Gastrocnemius medialis (tissue), 4 donors: Measurements from ENCODE around the gene KRT85. TPM values are rescaled to one million over a fixed set of nuclear protein-coding genes. Genes with fewer than 3 reads are reported as not detected.
"Not testable (repeated sequence)": the region's sequence is repeated elsewhere in the genome, so short reads cannot be mapped to it uniquely, and the experiment has no call there.

Experiments used
- ATAC-seq, 2 donors: fragments of 150-250 bp; one replicate each; pipeline ENCODE4 v1.9.1; 2016
- DNase-seq, 2 donors: peaks; one replicate each; pipeline ENCODE4 v3.0.0-alpha.2; 2019
- H3K27ac ChIP-seq, 4 donors: fragments of 200-600 bp; sonication (generic); 1 replicate in 1 of 4; 2 replicates in 3 of 4; pipeline ENCODE4 v1.5.1; 2016 to 2018; ENCODE audit warnings: mild to moderate bottlenecking in 2 of 4, moderate library complexity in 1 of 4
- H3K27me3 ChIP-seq, 3 donors: fragments of 200-600 bp; sonication (generic) in 2 of 3; 1 replicate in 1 of 3; 2 replicates in 2 of 3; pipeline versions ENCODE4 v1.5.1 to v1.6.0; 2016 to 2019; ENCODE audit warnings: mild to moderate bottlenecking in 1 of 3, moderate library complexity in 1 of 3
- H3K36me3 ChIP-seq, 2 donors: fragments of 200-600 bp; sonication (generic) in 1 of 2; one replicate each; pipeline ENCODE4 v1.5.1; 2017 to 2018
- H3K4me1 ChIP-seq, 2 donors: fragments of 200-600 bp; sonication (generic) in 1 of 2; one replicate each; pipeline ENCODE4 v1.5.1; 2016 to 2017; ENCODE audit warnings: mild to moderate bottlenecking in 2 of 2
- H3K4me3 ChIP-seq, 4 donors: fragments of 200-600 bp; sonication (generic) in 3 of 4; 1 replicate in 1 of 4; 2 replicates in 3 of 4; pipeline ENCODE4 v1.5.1; 2016 to 2019; ENCODE audit warnings: mild to moderate bottlenecking in 2 of 4
- H3K9me3 ChIP-seq, 3 donors: fragments of 200-600 bp; sonication (generic) in 2 of 3; 1 replicate in 1 of 3; 2 replicates in 2 of 3; pipeline ENCODE4 v1.5.1; 2016 to 2019
- CTCF ChIP-seq, 5 experiments: fragments of 450-650 bp in 3 of 5; fragments of 200-600 bp in 2 of 5; sonication (generic) in 2 of 5; IDR thresholded peaks in 4 of 5; conservative IDR thresholded peaks in 1 of 5; 1 replicate in 4 of 5; 2 replicates in 1 of 5; pipeline ENCODE4 v1.5.1; 2016 to 2019; ENCODE audit warnings: antibody characterized with exemption in 5 of 5, mild to moderate bottlenecking in 3 of 5, moderate library complexity in 3 of 5
- POLR2A ChIP-seq, 2 donors: fragments of 450-650 bp; IDR thresholded peaks; one replicate each; pipeline ENCODE4 v1.6.1; 2017; ENCODE audit warnings: antibody characterized with exemption in 2 of 2, mild to moderate bottlenecking in 2 of 2, moderate library complexity in 2 of 2
- in situ Hi-C, 4 donors: fragments of 200-750 bp; cut with MboI; loops; one replicate each; pipeline versions ENCODE4 v1.15.0 to v1.8.0; 2017; ENCODE audit warnings: low sequenced_read_pairs in 4 of 4
- intact Hi-C: fragments of 100-400 bp; cut with DNase I; formaldehyde crosslinking; loops from one replicate; pipeline ENCODE4 v1.15.1; 2023; ENCODE audit warnings: low total_unique reads
- total RNA-seq, 4 donors: library from RNA; depleted of rRNA; stranded (reverse); fragments of >200 nt; gene quantifications; one replicate each; pipeline versions ENCODE4 v1.1.0 to v1.2.3, GENCODE V29; 2016

The KRT85 gene
- total RNA-seq, 4 donors from 2014 or later: not detected

GRCh38 chr12:52316701-52317100 lies 50.6 kb downstream of the KRT85 start:
- in situ Hi-C loops (no loop called here), intact Hi-C loops (no loop called here)
- no peak overlapping the region for H3K4me3 ChIP-seq
- ATAC-seq: no peak
- no peaks in the 10 kb centered on the region for H3K36me3 ChIP-seq
- TF ChIP-seq POLR2A (IDR thresholded peaks at IDR 0.05) (no peak), CTCF (IDR thresholded peaks at IDR 0.05 in 4 of 5, conservative IDR thresholded peaks at IDR 0.05 in 1 of 5) (no peak)
- DNase-seq: no peak
- H3K9me3 ChIP-seq: no peaks in the 10 kb centered on the region
- peaks cover 0 to 17% (median 4%) of the 10 kb centered on the region in 3 donors for H3K27me3 ChIP-seq
- H3K27ac ChIP-seq: no peak overlapping the region
- no peaks in the 10 kb centered on the region for H3K4me1 ChIP-seq

GRCh38 chr12:52316290-52316689 lies 51.0 kb downstream of the KRT85 start:
- Histone ChIP-seq H3K36me3 (no peaks in the 10 kb centered on the region), H3K27me3 (peaks cover 0 to 13% (median under 1%) of the 10 kb centered on the region in 3 donors), H3K9me3 (no peaks in the 10 kb centered on the region), H3K27ac (no peak overlapping the region), H3K4me3 (no peak overlapping the region), H3K4me1 (no peaks in the 10 kb centered on the region)
- intact Hi-C loops: no loop called here
- DNase-seq (no peak), ATAC-seq (no peak)
- no peak for TF ChIP-seq CTCF (IDR thresholded peaks at IDR 0.05 in 4 of 5, conservative IDR thresholded peaks at IDR 0.05 in 1 of 5)
- no peak for TF ChIP-seq POLR2A (IDR thresholded peaks at IDR 0.05)
- in situ Hi-C loops: no loop called here

- intact Hi-C loops, H3K9me3 ChIP-seq, H3K4me1 ChIP-seq, ATAC-seq, in situ Hi-C loops, H3K4me3 ChIP-seq, H3K36me3 ChIP-seq, DNase-seq, H3K27ac ChIP-seq, H3K27me3 ChIP-seq: not testable (repeated sequence)
Observed at GRCh38 chr12:52315721-52316120, 51.6 kb downstream of the KRT85 start.

GRCh38 chr12:52314511-52314910 lies 52.8 kb downstream of the KRT85 start:
- H3K27ac ChIP-seq: no peak overlapping the region
- no peaks in the 10 kb centered on the region for H3K4me1 ChIP-seq
- intact Hi-C loops (no loop called here), in situ Hi-C loops (no loop called here)
- DNase-seq (no peak), ATAC-seq (no peak)
- H3K36me3 ChIP-seq: no peaks in the 10 kb centered on the region
- H3K9me3 ChIP-seq: no peaks in the 10 kb centered on the region
- H3K27me3 ChIP-seq: no peaks in the 10 kb centered on the region
- TF ChIP-seq CTCF (IDR thresholded peaks at IDR 0.05 in 4 of 5, conservative IDR thresholded peaks at IDR 0.05 in 1 of 5): no peak
- no peak for TF ChIP-seq POLR2A (IDR thresholded peaks at IDR 0.05)
- no peak overlapping the region for H3K4me3 ChIP-seq

DNA sequence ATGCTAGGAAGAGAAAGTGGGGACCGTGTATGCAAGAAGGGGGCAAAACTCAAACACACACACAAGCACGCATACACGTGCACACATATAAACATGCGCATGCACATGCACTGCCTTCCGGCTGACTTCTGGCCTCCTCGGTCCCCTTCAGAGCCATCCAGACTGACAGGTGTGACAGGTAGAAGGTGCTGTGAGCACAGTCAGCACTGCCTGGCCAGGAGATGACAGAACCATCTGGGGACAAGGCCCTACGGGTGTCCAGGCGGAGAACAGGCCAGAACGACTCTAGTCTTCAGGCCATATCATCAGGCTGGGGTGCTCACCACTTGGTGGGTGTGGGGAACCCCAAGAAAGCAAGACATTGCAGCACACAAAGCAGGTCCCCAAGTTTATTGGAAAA lies 53.4 kb downstream of the KRT85 start:
- in situ Hi-C loops: no loop called here

More for the DNA sequence above, 53.4 kb downstream of the KRT85 start:
- no peaks in the 10 kb centered on the region for H3K9me3 ChIP-seq
- ATAC-seq: no peak
- no peaks in the 10 kb centered on the region for H3K27me3 ChIP-seq
- peaks cover under 1 to 3% of the 10 kb centered on the region in 2 donors for H3K4me1 ChIP-seq
- H3K27ac ChIP-seq: no peak overlapping the region
- no peaks in the 10 kb centered on the region for H3K36me3 ChIP-seq
- no peak for TF ChIP-seq CTCF (IDR thresholded peaks at IDR 0.05 in 4 of 5, conservative IDR thresholded peaks at IDR 0.05 in 1 of 5)
- no peak for TF ChIP-seq POLR2A (IDR thresholded peaks at IDR 0.05)
- no peak for DNase-seq
- intact Hi-C loops: no loop called here
- H3K4me3 ChIP-seq: no peak overlapping the region
